ENCODE results near the gene MALAT1.
"Not testable (repeated sequence)": the region's sequence is repeated elsewhere in the genome, so short reads cannot be mapped to it uniquely, and the experiment has no call there.

DNA sequence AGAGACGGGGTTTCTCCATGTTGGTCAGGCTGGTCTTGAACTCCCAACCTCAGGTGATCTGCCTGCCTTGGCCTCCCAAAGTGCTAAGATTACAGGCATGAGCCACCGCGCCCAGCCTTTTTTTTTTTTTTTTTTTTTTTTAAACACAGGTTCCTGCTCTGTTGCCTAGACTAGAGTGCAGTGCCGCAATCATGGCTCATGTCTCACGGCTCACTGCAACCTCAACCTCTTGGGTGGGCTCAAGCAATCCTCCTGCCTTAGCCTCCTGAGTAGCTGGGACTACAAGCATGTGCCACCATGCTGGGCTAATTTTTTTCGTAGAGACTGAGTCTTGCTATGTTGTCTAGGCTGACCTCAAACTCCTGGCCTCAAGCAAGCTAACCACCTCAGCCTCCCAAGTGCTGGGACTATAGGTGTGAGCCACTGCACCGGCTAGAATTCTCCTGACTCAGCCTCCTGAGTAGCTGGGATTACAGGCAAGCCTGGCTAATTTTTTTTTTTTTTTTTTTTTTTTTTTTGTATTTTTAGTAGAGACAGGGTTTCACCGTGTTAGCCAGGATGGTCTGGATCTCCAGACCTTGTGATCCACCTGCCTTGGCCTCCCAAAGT is 20.2 kb downstream of the MALAT1 start:
- TF ChIP-seq, protein P1, sequence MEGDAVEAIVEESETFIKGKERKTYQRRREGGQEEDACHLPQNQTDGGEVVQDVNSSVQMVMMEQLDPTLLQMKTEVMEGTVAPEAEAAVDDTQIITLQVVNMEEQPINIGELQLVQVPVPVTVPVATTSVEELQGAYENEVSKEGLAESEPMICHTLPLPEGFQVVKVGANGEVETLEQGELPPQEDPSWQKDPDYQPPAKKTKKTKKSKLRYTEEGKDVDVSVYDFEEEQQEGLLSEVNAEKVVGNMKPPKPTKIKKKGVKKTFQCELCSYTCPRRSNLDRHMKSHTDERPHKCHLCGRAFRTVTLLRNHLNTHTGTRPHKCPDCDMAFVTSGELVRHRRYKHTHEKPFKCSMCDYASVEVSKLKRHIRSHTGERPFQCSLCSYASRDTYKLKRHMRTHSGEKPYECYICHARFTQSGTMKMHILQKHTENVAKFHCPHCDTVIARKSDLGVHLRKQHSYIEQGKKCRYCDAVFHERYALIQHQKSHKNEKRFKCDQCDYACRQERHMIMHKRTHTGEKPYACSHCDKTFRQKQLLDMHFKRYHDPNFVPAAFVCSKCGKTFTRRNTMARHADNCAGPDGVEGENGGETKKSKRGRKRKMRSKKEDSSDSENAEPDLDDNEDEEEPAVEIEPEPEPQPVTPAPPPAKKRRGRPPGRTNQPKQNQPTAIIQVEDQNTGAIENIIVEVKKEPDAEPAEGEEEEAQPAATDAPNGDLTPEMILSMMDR (IDR thresholded peaks at IDR 0.05), result not testable (repeated sequence)
- not testable (repeated sequence) for TF ChIP-seq POLR2A, EP300, POLR2AphosphoS5 (IDR thresholded peaks at IDR 0.05)

Measured in upper lobe of left lung (tissue), 4 donors.